GM12801 (cell line): ENCODE data around the gene AKT3.

ENCODE experiments used
- TF ChIP-seq, protein P1 (sequence below): IDR thresholded peaks from one replicate; pipeline ENCODE4 v1.5.1; 2011; ENCODE audit warnings: control low read depth; ENCODE audit not compliant: insufficient read length; ENCODE audit errors: extremely low read depth

AKT3 gene

DNA sequence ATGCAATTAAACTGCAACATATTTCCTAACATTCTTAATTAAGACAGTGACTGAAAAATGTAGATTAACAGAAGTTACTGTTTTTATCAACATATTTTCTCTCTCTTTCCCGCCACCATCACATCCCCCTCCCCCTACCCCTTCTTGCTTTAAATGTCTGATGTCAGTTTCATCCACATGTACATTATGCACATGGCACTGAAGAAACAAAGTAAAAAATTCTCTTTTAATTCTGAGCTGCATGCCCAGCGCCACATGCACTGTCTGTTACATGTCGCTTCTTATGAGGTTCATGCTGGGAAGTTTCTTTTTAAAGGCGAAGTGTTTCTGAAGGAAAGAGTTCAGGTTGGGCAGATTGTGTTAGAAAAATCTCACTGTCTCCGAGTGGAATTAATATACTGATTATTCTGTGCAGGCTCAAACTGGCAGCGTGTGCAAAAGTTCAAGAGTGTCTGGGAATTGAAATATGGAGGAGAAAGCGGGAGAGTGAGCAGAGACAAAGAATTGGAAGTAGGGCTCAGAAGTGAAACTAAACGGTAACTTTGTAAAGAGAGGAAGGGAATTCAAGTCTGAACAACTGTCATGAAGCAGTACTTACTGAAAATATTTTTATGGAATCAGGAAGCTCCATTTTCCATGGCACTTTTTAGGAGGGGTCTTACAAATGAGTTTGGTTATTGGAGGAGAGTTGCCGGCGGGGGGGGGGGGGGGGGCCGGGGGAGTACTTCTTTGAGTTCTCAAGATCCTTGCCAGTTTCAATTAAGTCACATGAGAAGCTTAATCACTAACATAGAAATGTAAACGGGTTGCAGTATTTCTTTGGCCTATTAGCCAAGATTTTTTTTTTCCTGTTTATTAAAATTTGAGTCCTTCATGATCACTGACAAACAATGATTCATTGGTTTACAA, 376.6 kb downstream of the AKT3 start:
- TF ChIP-seq, protein P1, sequence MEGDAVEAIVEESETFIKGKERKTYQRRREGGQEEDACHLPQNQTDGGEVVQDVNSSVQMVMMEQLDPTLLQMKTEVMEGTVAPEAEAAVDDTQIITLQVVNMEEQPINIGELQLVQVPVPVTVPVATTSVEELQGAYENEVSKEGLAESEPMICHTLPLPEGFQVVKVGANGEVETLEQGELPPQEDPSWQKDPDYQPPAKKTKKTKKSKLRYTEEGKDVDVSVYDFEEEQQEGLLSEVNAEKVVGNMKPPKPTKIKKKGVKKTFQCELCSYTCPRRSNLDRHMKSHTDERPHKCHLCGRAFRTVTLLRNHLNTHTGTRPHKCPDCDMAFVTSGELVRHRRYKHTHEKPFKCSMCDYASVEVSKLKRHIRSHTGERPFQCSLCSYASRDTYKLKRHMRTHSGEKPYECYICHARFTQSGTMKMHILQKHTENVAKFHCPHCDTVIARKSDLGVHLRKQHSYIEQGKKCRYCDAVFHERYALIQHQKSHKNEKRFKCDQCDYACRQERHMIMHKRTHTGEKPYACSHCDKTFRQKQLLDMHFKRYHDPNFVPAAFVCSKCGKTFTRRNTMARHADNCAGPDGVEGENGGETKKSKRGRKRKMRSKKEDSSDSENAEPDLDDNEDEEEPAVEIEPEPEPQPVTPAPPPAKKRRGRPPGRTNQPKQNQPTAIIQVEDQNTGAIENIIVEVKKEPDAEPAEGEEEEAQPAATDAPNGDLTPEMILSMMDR, result no peak

DNA sequence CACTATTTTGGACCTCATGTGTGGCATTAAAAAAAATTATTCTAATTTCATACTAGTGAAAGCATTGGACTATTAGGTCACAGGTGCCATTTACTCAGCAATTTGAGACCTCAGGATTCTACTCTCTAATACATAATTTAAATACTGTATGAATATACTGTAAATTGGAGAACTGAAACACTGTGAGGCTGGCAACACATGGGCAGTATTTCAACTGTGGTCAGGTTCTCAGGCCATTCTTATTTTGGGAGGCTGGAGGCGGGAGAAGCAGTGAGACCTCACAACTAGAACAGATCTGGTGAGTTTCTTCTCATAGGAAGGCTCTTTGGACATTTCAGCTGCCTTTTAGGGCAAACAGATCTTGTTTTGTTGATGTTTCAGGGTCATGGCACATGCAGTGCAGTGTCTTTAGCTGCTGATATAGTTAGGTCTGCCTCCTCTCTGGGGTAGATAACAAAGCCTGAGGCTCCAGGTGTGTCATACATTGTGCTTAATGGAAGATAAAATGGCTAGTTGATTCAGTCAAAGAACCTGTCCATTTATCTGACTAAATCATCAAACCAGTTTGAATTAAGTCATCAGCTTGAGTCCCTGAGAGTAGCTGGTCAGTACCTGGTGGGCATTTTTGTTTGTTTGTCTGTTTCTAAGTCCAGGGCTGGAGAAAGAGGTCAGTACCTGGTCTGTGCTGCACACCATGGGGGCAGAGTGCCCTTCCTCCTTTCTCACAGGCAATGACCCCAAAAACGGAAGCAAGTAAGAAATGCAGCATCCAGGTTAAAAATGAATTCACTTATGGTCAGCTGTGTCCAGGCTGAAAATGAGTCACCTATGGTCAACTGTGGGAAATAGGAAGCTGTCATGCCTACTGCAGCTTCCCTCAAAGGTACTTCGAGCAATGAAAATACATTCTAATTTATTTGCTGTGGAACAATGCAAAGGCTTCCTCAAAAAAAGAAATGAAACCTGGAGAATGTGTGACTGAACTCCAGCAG, 378.0 kb downstream of the AKT3 start:
- TF ChIP-seq, protein P1, result no peak

DNA sequence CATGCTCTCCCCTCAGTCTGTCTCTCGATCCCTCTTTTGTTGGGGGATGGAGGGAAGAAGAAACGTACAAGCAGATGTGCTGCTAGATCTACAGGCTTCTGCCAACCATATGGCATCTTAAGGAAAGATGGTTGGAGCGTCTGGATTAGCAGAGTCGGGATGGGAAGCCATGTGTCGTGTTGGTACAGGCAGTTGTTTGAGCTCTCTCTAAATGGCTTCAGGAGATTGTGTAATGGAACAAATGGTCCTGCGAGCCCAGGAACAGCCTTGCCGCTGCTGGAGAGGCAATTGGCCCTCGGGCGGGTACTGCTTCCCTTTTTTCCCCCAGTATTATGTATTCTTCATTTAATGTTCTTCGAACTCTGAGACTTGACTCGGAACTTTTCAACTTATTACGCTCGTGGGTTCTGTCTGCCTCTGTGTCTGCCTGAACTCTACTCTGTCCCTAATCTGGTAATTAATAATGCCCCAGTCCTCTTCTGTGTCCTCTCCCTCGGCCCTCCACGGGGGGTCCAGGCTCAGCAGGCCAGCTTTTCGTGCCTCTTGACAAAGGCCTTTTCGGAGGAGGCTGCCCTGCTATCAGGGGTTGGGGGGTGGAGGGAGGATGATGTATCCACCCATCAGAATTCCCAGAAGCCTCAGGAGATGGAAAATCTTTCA, 378.9 kb downstream of the AKT3 start:
- TF ChIP-seq, protein P1, result no peak

DNA sequence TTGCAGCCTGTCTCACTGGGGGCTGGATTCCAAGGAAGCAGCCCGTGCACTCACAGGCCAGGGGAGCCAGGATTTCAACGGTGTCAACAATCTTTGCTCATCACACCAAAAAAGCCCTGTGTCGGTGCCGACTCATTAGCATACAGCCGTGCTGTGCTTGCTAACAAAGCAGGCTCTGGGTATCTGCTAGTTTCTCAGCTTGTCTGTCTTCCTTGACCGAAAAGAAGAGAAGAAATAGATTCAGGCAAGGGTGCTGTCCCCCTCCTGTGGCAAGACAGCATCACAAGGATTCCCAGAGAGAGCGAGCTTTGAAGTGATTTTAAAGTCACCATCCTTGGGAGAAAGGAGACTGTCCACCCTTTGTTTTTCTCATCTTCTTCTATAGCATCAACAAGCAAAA, 379.5 kb downstream of the AKT3 start:
- TF ChIP-seq, protein P1, result no peak

DNA sequence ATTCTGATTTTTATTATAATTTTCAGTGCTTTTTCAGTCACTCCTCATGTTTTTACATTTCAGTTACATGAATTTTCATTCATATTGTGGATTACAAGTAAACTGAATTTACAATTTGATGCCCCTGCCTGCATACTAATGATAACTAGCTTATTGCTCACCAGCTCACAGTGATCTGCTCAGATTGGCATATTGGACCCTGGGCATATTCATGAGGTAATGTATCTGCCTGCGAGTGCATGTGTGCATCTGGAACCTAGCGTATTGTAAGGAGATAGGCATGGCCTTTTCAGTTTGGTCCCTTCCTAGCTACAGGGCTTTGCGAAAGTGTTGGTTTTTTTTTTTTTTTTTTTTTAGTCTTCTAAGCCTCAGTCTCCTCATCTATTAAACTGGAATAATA, 380.5 kb downstream of the AKT3 start:
- TF ChIP-seq, protein P1, result no peak

DNA sequence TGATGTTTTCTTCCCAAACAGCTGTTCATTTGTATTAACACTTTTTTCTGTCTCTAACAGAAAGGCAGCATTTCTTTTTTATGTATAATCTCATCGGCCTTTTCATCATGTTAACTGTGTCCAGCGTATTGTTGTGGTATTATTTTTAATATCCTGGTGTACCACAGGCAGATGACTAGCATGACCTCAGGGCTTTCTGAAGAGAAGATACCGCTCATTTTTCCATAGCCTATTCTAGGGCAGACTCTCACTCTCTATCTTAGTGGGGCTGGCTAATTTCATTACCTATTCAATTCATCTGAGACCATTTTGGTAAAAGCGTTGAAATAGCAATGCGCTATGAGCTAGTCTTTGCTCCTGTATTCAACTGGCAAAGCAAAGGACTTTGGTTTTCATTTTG, 384.3 kb downstream of the AKT3 start:
- TF ChIP-seq, protein P1, result no peak

DNA sequence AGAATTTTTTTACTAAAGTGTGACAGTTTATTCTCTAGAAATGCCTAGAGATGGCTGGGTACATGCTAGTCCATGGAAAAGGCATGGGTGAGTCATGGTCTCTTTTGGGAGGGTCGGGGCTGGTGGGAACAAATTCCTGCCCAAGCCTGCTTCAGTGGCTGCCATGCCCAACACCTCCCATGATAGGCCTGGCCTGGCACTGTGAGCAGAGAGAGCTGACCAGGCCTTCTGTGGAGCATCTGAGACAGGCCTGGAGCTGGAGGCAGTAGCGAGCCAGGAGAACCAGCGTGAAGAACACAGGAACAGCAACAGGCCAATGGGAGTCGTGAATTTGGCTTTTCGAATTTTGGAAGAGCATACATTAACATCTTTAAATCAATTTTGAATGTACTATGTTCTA, 385.0 kb downstream of the AKT3 start:
- TF ChIP-seq, protein P1, result no peak
